T-cell (primary cell): ENCODE data around the gene AAK1. TPM values are rescaled to one million over a fixed set of nuclear protein-coding genes. Genes with fewer than 3 reads are reported as not detected.

Experiments
- ATAC-seq, 4 experiments: fragments of 200-7000 bp in 3 of 4; fragments of 150-1000 bp in 1 of 4; cut with Tn5 transposase; replicated peaks in 1 of 4; 1 replicate in 3 of 4; 2 replicates in 1 of 4; pipeline ENCODE4 v1.10.0; 2021; ENCODE audit warnings: moderate library complexity in 3 of 4, mild to moderate bottlenecking in 2 of 4, moderate number of reproducible peaks in 1 of 4
- CTCF ChIA-PET, 2 donors: fragments of 300-600 bp; sonication (Branson Sonifier 250); formaldehyde crosslinking; loops; one replicate each; lab custom pipeline; 2022; ENCODE audit warnings: antibody characterized with exemption in 2 of 2; lab: Charles Lee
- POLR2A ChIA-PET, 2 donors: fragments of 300-600 bp; sonication (Branson Sonifier 250); formaldehyde crosslinking; loops; one replicate each; lab custom pipeline; 2022; ENCODE audit warnings: antibody characterized with exemption in 2 of 2; lab: Charles Lee
- DNase-seq, 35 experiments: peaks; one replicate each; pipeline versions ENCODE4 v3.0.0 to v3.0.0-alpha.2; 2013 to 2023
- H3K27ac ChIP-seq: one replicate; pipeline ENCODE4 v1.5.1; 2013; ENCODE audit warnings: low read length
- H3K27me3 ChIP-seq, 2 experiments: replicated peaks in 1 of 2; 1 replicate in 1 of 2; 2 replicates in 1 of 2; pipeline versions ENCODE4 v1.6.1 to v1.7.0; 2013; ENCODE audit warnings: low read length in 1 of 2, mixed read lengths in 1 of 2; ENCODE audit not compliant: control insufficient read depth in 2 of 2, insufficient read depth in 2 of 2; ENCODE audit errors: extremely low read depth in 1 of 2
- H3K36me3 ChIP-seq, 2 donors: 1 replicate in 1 of 2; 2 replicates in 1 of 2; pipeline versions ENCODE4 v1.6.1 to v1.7.0; 2013; ENCODE audit warnings: low read length in 1 of 2; ENCODE audit not compliant: control insufficient read depth in 2 of 2, insufficient read depth in 1 of 2; ENCODE audit errors: extremely low read depth in 1 of 2
- H3K4me1 ChIP-seq, 2 experiments: 1 replicate in 1 of 2; 2 replicates in 1 of 2; pipeline versions ENCODE4 v1.6.1 to v1.7.0; 2013; ENCODE audit warnings: low read length in 2 of 2, mixed read lengths in 1 of 2; ENCODE audit not compliant: insufficient read depth in 2 of 2, control insufficient read depth in 1 of 2; ENCODE audit errors: extremely low read depth in 1 of 2
- H3K4me3 ChIP-seq, 2 donors: 1 replicate in 1 of 2; 2 replicates in 1 of 2; pipeline versions ENCODE4 v1.5.1 to v1.7.0; 2013; ENCODE audit warnings: mild to moderate bottlenecking in 2 of 2, low read length in 1 of 2, moderate library complexity in 1 of 2; ENCODE audit not compliant: control insufficient read depth in 1 of 2; ENCODE audit errors: extremely low read depth in 1 of 2
- H3K9me3 ChIP-seq: 2 replicates; pipeline ENCODE4 v1.7.0; 2013
- H3K27ac Mint-ChIP-seq, 2 donors: one replicate each; pipeline ENCODE4 v1.8.0; 2020 to 2021; ENCODE audit warnings: mild to moderate bottlenecking in 2 of 2, mixed read lengths in 2 of 2
- H3K27me3 Mint-ChIP-seq, 2 donors: one replicate each; pipeline ENCODE4 v1.8.0; 2021 to 2022; ENCODE audit warnings: mixed read lengths in 2 of 2
- H3K36me3 Mint-ChIP-seq: one replicate; pipeline ENCODE4 v1.8.0; 2021; ENCODE audit warnings: mixed read lengths
- H3K4me1 Mint-ChIP-seq, 3 donors: one replicate each; pipeline ENCODE4 v1.8.0; 2020 to 2022; ENCODE audit warnings: mixed read lengths in 3 of 3, mild to moderate bottlenecking in 1 of 3
- H3K4me3 Mint-ChIP-seq, 3 donors: one replicate each; pipeline ENCODE4 v1.8.0; 2020 to 2022; ENCODE audit warnings: mild to moderate bottlenecking in 3 of 3, mixed read lengths in 3 of 3, moderate library complexity in 3 of 3
- H3K9me3 Mint-ChIP-seq, 3 donors: one replicate each; pipeline ENCODE4 v1.8.0; 2020 to 2022; ENCODE audit warnings: mixed read lengths in 3 of 3
- WGBS: methylation state at CpG from one replicate; pipeline ENCODE4 v1.1.5; 2013; ENCODE audit warnings: missing lambda C conversion rate; ENCODE audit not compliant: insufficient coverage; 5-methylcytosine and 5-hydroxymethylcytosine counted together
- total RNA-seq, 35 experiments: library from RNA in 6 of 35; stranded (reverse) in 6 of 35; fragments of 120-200 nt in 1 of 35; gene quantifications; one replicate each; pipeline versions ENCODE4 v1.2.1 to v1.2.4 and lab custom pipeline; 2013 to 2026

The AAK1 gene
- total RNA-seq, 5 donors from 2014 or later (not counting 1 experiment from before 2014, with no cell fraction given): 170 to 283 (median 177) TPM

- Mint-ChIP-seq H3K36me3 (peaks cover 31% of the 10 kb centered on the region), H3K9me3 (no peaks in the 10 kb centered on the region), H3K4me3 (peak overlapping the region; percentile 9 to 41 (median 39)), H3K27me3 (no peaks in the 10 kb centered on the region), H3K27ac (peak overlapping the region; percentile 73 to 83), H3K4me1 (peaks cover 40 to 41% (median 41%) of the 10 kb centered on the region in 3 donors)
- Histone ChIP-seq H3K4me1 (peaks cover 43 to 76% of the 10 kb centered on the region in 2 experiments), H3K36me3 (peaks cover 0 to 17% of the 10 kb centered on the region in 2 donors), H3K4me3 (no peak overlapping the region), H3K27me3 (no peaks in the 10 kb centered on the region), H3K27ac (peak overlapping the region; percentile 44), H3K9me3 (peaks cover 2% of the 10 kb centered on the region)
- DNase-seq (peak in 9 of 35 experiments; percentile 8 to 41 (median 17)), ATAC-seq (peak; percentile 40 to 73 (median 56))
- ChIA-PET POLR2A (no interaction called here), CTCF (no interaction called here)
- no CpG with 5 or more reads among the region's 1 CpG for WGBS
Observed at GRCh38 chr2:69616755-69617154, 26.8 kb downstream of the AAK1 start.

GRCh38 chr2:69615969-69616368 is 27.6 kb downstream of the AAK1 start:
- peaks cover 0 to 17% of the 10 kb centered on the region in 2 donors for H3K36me3 ChIP-seq
- WGBS: 67% methylated on average over 1 of the region's 4 CpGs
- peaks cover 48 to 49% (median 49%) of the 10 kb centered on the region in 3 donors for H3K4me1 Mint-ChIP-seq
- peak overlapping the region; percentile 26 for H3K27ac ChIP-seq
- peaks cover 0 to under 1% (median 0%) of the 10 kb centered on the region in 3 donors for H3K9me3 Mint-ChIP-seq
- POLR2A ChIA-PET: no interaction called here
- H3K27me3 ChIP-seq: no peaks in the 10 kb centered on the region
- peaks cover 2% of the 10 kb centered on the region for H3K9me3 ChIP-seq
- H3K4me1 ChIP-seq: peaks cover 39 to 72% of the 10 kb centered on the region in 2 experiments
- H3K27ac Mint-ChIP-seq: peak overlapping the region; percentile 52 to 61
- no peak overlapping the region for H3K4me3 Mint-ChIP-seq
- CTCF ChIA-PET: interaction anchor here in 1 of 2 donors (1.0 kb wide), 1 partner anchor 45 kb away, joined by 3 read pairs; no protein-coding TSS in a partner anchor
- peaks cover 39% of the 10 kb centered on the region for H3K36me3 Mint-ChIP-seq
- ATAC-seq (no peak), DNase-seq (no peak)
- H3K4me3 ChIP-seq: no peak overlapping the region
- no peaks in the 10 kb centered on the region for H3K27me3 Mint-ChIP-seq

GRCh38 chr2:69615078-69615625 is 28.4 kb downstream of the AAK1 start:
- H3K4me1 Mint-ChIP-seq: peaks cover 55 to 56% (median 56%) of the 10 kb centered on the region in 3 donors
- no peaks in the 10 kb centered on the region for H3K27me3 Mint-ChIP-seq
- POLR2A ChIA-PET: no interaction called here
- DNase-seq (no peak), ATAC-seq (no peak)
- no peak overlapping the region for H3K4me3 Mint-ChIP-seq
- no peaks in the 10 kb centered on the region for H3K27me3 ChIP-seq
- H3K36me3 Mint-ChIP-seq: peaks cover 44% of the 10 kb centered on the region
- H3K27ac Mint-ChIP-seq: peak overlapping the region; percentile 52 to 61
- H3K9me3 ChIP-seq: peaks cover 2% of the 10 kb centered on the region
- H3K27ac ChIP-seq: peak overlapping the region; percentile 26
- peaks cover 31 to 64% of the 10 kb centered on the region in 2 experiments for H3K4me1 ChIP-seq
- H3K36me3 ChIP-seq: peaks cover 0 to 17% of the 10 kb centered on the region in 2 donors
- no peak overlapping the region for H3K4me3 ChIP-seq
- no CpG with 5 or more reads among the region's 7 CpGs for WGBS
- CTCF ChIA-PET: interaction anchor here in 1 of 2 donors (0.5 to 1.0 kb wide), 2 partner anchors 45 to 51 kb away, joined by 3 read pairs; no protein-coding TSS in a partner anchor
- peaks cover 0 to 2% (median 0%) of the 10 kb centered on the region in 3 donors for H3K9me3 Mint-ChIP-seq

- peak overlapping the region; percentile 21 to 46 for H3K27ac Mint-ChIP-seq
- H3K9me3 ChIP-seq: peaks cover 2% of the 10 kb centered on the region
- ChIA-PET CTCF (interaction anchor here in 1 of 2 donors (1.1 kb wide), 1 partner anchor 29 kb away, joined by 3 read pairs; no protein-coding TSS in a partner anchor), POLR2A (interaction anchor here in 1 of 2 donors (1.5 kb wide), 1 partner anchor 33 kb away, joined by 7 read pairs; no protein-coding TSS in a partner anchor)
- H3K27me3 ChIP-seq: no peaks in the 10 kb centered on the region
- no peak for ATAC-seq
- no peaks in the 10 kb centered on the region for H3K27me3 Mint-ChIP-seq
- peaks cover 19 to 46% of the 10 kb centered on the region in 2 experiments for H3K4me1 ChIP-seq
- H3K27ac ChIP-seq: no peak overlapping the region
- peaks cover 0 to 2% (median 0%) of the 10 kb centered on the region in 3 donors for H3K9me3 Mint-ChIP-seq
- peaks cover 71 to 72% (median 72%) of the 10 kb centered on the region in 3 donors for H3K4me1 Mint-ChIP-seq
- no peak overlapping the region for H3K4me3 ChIP-seq
- DNase-seq: no peak
- peaks cover 0 to 17% of the 10 kb centered on the region in 2 donors for H3K36me3 ChIP-seq
- H3K36me3 Mint-ChIP-seq: peaks cover 52% of the 10 kb centered on the region
- no peak overlapping the region for H3K4me3 Mint-ChIP-seq
Observed at GRCh38 chr2:69612707-69613106, 30.8 kb downstream of the AAK1 start.

GRCh38 chr2:69612200-69612599 is 31.3 kb downstream of the AAK1 start:
- H3K4me1 ChIP-seq: peaks cover 13 to 44% of the 10 kb centered on the region in 2 experiments
- no peak overlapping the region for H3K27ac ChIP-seq
- ATAC-seq (no peak), DNase-seq (no peak)
- Mint-ChIP-seq H3K4me3 (no peak overlapping the region), H3K27ac (peak overlapping the region in 1 of 2 donors; percentile 46), H3K4me1 (peaks cover 76 to 77% (median 77%) of the 10 kb centered on the region in 3 donors), H3K36me3 (peaks cover 54% of the 10 kb centered on the region), H3K9me3 (peaks cover 0 to 2% (median 0%) of the 10 kb centered on the region in 3 donors), H3K27me3 (no peaks in the 10 kb centered on the region)
- no peak overlapping the region for H3K4me3 ChIP-seq
- ChIA-PET POLR2A (no interaction called here), CTCF (no interaction called here)
- no CpG with 5 or more reads among the region's 3 CpGs for WGBS
- H3K9me3 ChIP-seq: peaks cover 2% of the 10 kb centered on the region
- peaks cover 0 to 17% of the 10 kb centered on the region in 2 donors for H3K36me3 ChIP-seq
- no peaks in the 10 kb centered on the region for H3K27me3 ChIP-seq

- ChIA-PET POLR2A (no interaction called here), CTCF (interaction anchor here in 1 of 2 donors (0.6 kb wide), 1 partner anchor 34 kb away, joined by 4 read pairs; no protein-coding TSS in a partner anchor)
- Mint-ChIP-seq H3K27me3 (no peaks in the 10 kb centered on the region), H3K9me3 (peaks cover 6 to 9% (median 9%) of the 10 kb centered on the region in 3 donors), H3K36me3 (peaks cover 56% of the 10 kb centered on the region), H3K4me3 (peak overlapping the region in 1 of 3 donors; percentile 48), H3K27ac (peak overlapping the region; percentile 57 to 79), H3K4me1 (peaks cover 88 to 90% (median 89%) of the 10 kb centered on the region in 3 donors)
- Histone ChIP-seq H3K27ac (no peak overlapping the region), H3K9me3 (no peaks in the 10 kb centered on the region), H3K4me1 (peaks cover 25 to 37% of the 10 kb centered on the region in 2 experiments), H3K27me3 (no peaks in the 10 kb centered on the region), H3K36me3 (peaks cover 0 to 17% of the 10 kb centered on the region in 2 donors), H3K4me3 (no peak overlapping the region)
- DNase-seq (no peak), ATAC-seq (no peak)
- WGBS: 100% methylated on average over 1 of the region's 2 CpGs
Observed at GRCh38 chr2:69608109-69608508, 35.4 kb downstream of the AAK1 start.
